Mesenchymal stem cell (in vitro differentiated cells and primary cell): ENCODE results near the gene GABRD.

Experiments used
- DNase-seq: peaks from one replicate; pipeline ENCODE4 v3.0.0-alpha.2; 2013
- H2AFZ ChIP-seq: one replicate; pipeline ENCODE4 v1.6.1; 2013; ENCODE audit warnings: low read depth, mild to moderate bottlenecking, control low read depth, inconsistent platforms, low read length, moderate library complexity
- H2AK5ac ChIP-seq: 2 replicates; pipeline ENCODE4 v1.6.1; 2013; ENCODE audit warnings: low read length, moderate library complexity, mild to moderate bottlenecking, inconsistent platforms; ENCODE audit not compliant: severe bottlenecking
- H2BK120ac ChIP-seq: one replicate; pipeline ENCODE4 v1.6.1; 2013; ENCODE audit warnings: low read depth, mild to moderate bottlenecking, inconsistent platforms, low read length, moderate library complexity
- H2BK12ac ChIP-seq, 2 experiments: one replicate each; pipeline ENCODE4 v1.6.1; 2013; ENCODE audit warnings: inconsistent platforms in 2 of 2, low read length in 2 of 2, mild to moderate bottlenecking in 2 of 2, moderate library complexity in 2 of 2, control low read depth in 1 of 2
- H2BK15ac ChIP-seq: one replicate; pipeline ENCODE4 v1.6.1; 2013; ENCODE audit warnings: mild to moderate bottlenecking, low read depth, inconsistent platforms; ENCODE audit not compliant: poor library complexity, severe bottlenecking
- H2BK5ac ChIP-seq: 2 replicates; pipeline ENCODE4 v1.6.1; 2013; ENCODE audit warnings: low read depth, mild to moderate bottlenecking, low read length, control low read depth, inconsistent platforms; ENCODE audit not compliant: poor library complexity, severe bottlenecking
- H3K14ac ChIP-seq, 2 experiments: one replicate each; pipeline ENCODE4 v1.6.1; 2013; ENCODE audit warnings: inconsistent platforms in 2 of 2, low read length in 2 of 2, control low read depth in 1 of 2, mild to moderate bottlenecking in 1 of 2, moderate library complexity in 1 of 2
- H3K18ac ChIP-seq, 2 experiments: one replicate each; pipeline ENCODE4 v1.6.1; 2013; ENCODE audit warnings: inconsistent platforms in 2 of 2, low read length in 2 of 2, control low read depth in 1 of 2, low read depth in 1 of 2, mild to moderate bottlenecking in 1 of 2
- H3K23ac ChIP-seq, 2 experiments: one replicate each; pipeline ENCODE4 v1.6.1; 2013; ENCODE audit warnings: inconsistent platforms in 2 of 2, low read length in 2 of 2, mild to moderate bottlenecking in 2 of 2, moderate library complexity in 2 of 2, control low read depth in 1 of 2
- H3K27ac ChIP-seq: 2 replicates; pipeline ENCODE4 v1.5.1; 2013; ENCODE audit warnings: mild to moderate bottlenecking, moderate library complexity, low read length, control low read depth, inconsistent platforms; ENCODE audit not compliant: poor library complexity, severe bottlenecking
- H3K27me3 ChIP-seq, 2 experiments: 2 replicates each; pipeline versions ENCODE4 v1.6.1 to v1.7.0; 2013; ENCODE audit warnings: low read length in 2 of 2, mild to moderate bottlenecking in 2 of 2, moderate library complexity in 2 of 2, control low read depth in 1 of 2, inconsistent platforms in 1 of 2; ENCODE audit not compliant: control insufficient read depth in 1 of 2, insufficient read depth in 1 of 2
- H3K36me3 ChIP-seq, 2 experiments: 2 replicates each; pipeline versions ENCODE4 v1.6.1 to v1.7.0; 2013; ENCODE audit warnings: low read length in 2 of 2, control low read depth in 1 of 2, inconsistent platforms in 1 of 2, low read depth in 1 of 2, mild to moderate bottlenecking in 1 of 2; ENCODE audit not compliant: insufficient read depth in 2 of 2, control insufficient read depth in 1 of 2
- H3K4ac ChIP-seq, 2 experiments: one replicate each; pipeline ENCODE4 v1.6.1; 2013; ENCODE audit warnings: inconsistent platforms in 2 of 2, low read length in 2 of 2, mild to moderate bottlenecking in 2 of 2, moderate library complexity in 2 of 2, control low read depth in 1 of 2, low read depth in 1 of 2
- H3K4me1 ChIP-seq: 2 replicates; pipeline ENCODE4 v1.6.1; 2013; ENCODE audit warnings: low read depth, low read length, control low read depth; ENCODE audit not compliant: control insufficient read depth, insufficient read depth
- H3K4me2 ChIP-seq: 2 replicates; pipeline ENCODE4 v1.6.1; 2013; ENCODE audit warnings: low read length, mild to moderate bottlenecking, inconsistent platforms; ENCODE audit not compliant: poor library complexity, severe bottlenecking
- H3K4me3 ChIP-seq, 2 experiments: 2 replicates each; pipeline versions ENCODE4 v1.5.1 to v1.7.0; 2013; ENCODE audit warnings: low read length in 2 of 2, mild to moderate bottlenecking in 2 of 2, control low read depth in 1 of 2, low read depth in 1 of 2; ENCODE audit not compliant: insufficient read depth in 1 of 2
- H3K79me1 ChIP-seq: replicated peaks from 2 replicates; pipeline ENCODE4 v1.6.1; 2013; ENCODE audit warnings: mild to moderate bottlenecking, control low read depth, low read length, inconsistent platforms; ENCODE audit not compliant: poor library complexity, severe bottlenecking
- H3K9ac ChIP-seq: 2 replicates; pipeline ENCODE4 v1.7.0; 2013; ENCODE audit warnings: mild to moderate bottlenecking, low read length, moderate library complexity
- H3K9me3 ChIP-seq: 2 replicates; pipeline ENCODE4 v1.7.0; 2013; ENCODE audit warnings: mild to moderate bottlenecking, low read length; ENCODE audit not compliant: control insufficient read depth
- H4K8ac ChIP-seq: one replicate; pipeline ENCODE4 v1.6.1; 2013; ENCODE audit warnings: inconsistent platforms, mild to moderate bottlenecking, low read length, moderate library complexity
- H4K91ac ChIP-seq: one replicate; pipeline ENCODE4 v1.6.1; 2013; ENCODE audit warnings: mild to moderate bottlenecking, low read length, inconsistent platforms
- WGBS: methylation state at CpG from one replicate; pipeline ENCODE4 v1.1.7; 2013; ENCODE audit warnings: mixed read lengths; 5-methylcytosine and 5-hydroxymethylcytosine counted together

Gene GABRD

GRCh38 chr1:2029561-2029960 is 10.4 kb downstream of the GABRD start:
- Histone ChIP-seq H2AK5ac (no peak overlapping the region), H2BK120ac (no peak overlapping the region), H3K4me3 (no peak overlapping the region), H3K27me3 (peaks cover 32 to 49% of the 10 kb centered on the region in 2 experiments), H3K4me2 (no peak overlapping the region), H3K9ac (no peak overlapping the region), H3K9me3 (no peaks in the 10 kb centered on the region), H4K91ac (no peak overlapping the region), H2BK15ac (no peak overlapping the region), H3K36me3 (no peaks in the 10 kb centered on the region), H3K4ac (no peak overlapping the region), H3K27ac (no peak overlapping the region), H3K23ac (no peak overlapping the region), H4K8ac (no peak overlapping the region), H3K79me1 (no peaks in the 10 kb centered on the region), H3K14ac (no peak overlapping the region), H3K4me1 (no peaks in the 10 kb centered on the region), H2AFZ (no peak overlapping the region), H3K18ac (no peak overlapping the region), H2BK12ac (no peak overlapping the region), H2BK5ac (no peak overlapping the region)
- no peak for DNase-seq
- WGBS = 89% methylated on average over 15 of the region's 15 CpGs

- H4K8ac ChIP-seq = no peak overlapping the region
- no peaks in the 10 kb centered on the region for H3K36me3 ChIP-seq
- H3K4me3 ChIP-seq = no peak overlapping the region
- no peak for DNase-seq
- H3K14ac ChIP-seq = no peak overlapping the region
- no peak overlapping the region for H2BK5ac ChIP-seq
- no peak overlapping the region for H2BK15ac ChIP-seq
- peaks cover 32 to 45% of the 10 kb centered on the region in 2 experiments for H3K27me3 ChIP-seq
- H3K27ac ChIP-seq = no peak overlapping the region
- no peaks in the 10 kb centered on the region for H3K9me3 ChIP-seq
- H4K91ac ChIP-seq = no peak overlapping the region
- H3K4ac ChIP-seq = no peak overlapping the region
- H2AFZ ChIP-seq = no peak overlapping the region
- no peaks in the 10 kb centered on the region for H3K4me1 ChIP-seq
- no peak overlapping the region for H2BK120ac ChIP-seq
- H3K79me1 ChIP-seq = no peaks in the 10 kb centered on the region
- WGBS = 91% methylated on average over 42 of the region's 42 CpGs
- no peak overlapping the region for H2BK12ac ChIP-seq
- H3K18ac ChIP-seq = no peak overlapping the region
- H3K9ac ChIP-seq = no peak overlapping the region
- H3K23ac ChIP-seq = peak overlapping the region in 1 of 2 experiments; percentile 88
- no peak overlapping the region for H3K4me2 ChIP-seq
- no peak overlapping the region for H2AK5ac ChIP-seq
Observed at GRCh38 chr1:2030076-2030871, 11.1 kb downstream of the GABRD start.

DNA sequence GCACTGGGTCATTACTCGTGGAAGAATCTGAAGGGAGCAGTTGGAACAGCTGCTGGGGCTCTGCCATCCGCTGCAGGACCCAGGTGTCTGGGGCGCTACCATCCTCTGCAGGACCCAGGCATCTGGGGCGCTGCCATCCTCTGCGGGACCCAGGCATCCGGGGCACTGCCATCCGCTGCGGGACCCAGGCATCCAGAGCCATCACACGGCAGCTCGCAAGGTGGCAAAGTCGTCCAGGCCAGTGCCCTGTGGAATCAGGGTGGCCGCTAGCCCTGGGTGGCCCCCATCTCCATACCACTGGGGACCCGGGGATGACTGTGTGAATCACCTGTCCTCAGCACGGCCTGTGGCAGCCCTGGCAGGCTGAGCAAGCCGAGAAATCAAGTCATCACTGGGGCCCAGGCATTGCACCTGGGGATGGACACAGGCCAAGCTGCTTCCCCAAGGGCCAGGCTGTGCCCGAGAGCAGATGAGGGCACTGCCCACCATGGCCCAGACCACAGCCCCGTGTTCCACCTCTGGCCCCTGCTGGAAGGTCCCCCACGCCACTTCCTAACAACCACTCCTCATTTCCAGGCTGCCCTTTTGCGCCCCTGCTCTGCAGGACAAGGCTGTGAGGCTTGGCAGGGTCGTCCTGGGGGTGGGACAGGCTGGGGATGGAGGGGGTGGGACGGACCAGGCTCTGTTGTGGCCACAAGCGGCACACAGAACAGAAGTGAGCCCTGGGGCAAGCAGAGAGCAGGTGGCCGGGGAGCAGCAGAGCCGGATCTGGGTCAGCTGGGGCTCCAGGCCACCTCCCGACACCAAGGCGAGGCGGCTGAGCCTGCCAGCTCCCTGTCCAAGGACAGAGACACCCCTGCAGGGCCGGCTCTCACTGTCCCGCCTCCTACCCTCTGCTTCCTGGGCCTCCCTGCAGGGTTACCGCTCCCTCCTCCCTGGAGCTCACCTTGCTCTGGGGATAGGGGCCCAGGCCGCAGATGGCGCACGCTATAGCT is 12.7 kb downstream of the GABRD start:
- no peak overlapping the region for H2AK5ac ChIP-seq
- no peak overlapping the region for H4K91ac ChIP-seq
- peaks cover 36% of the 10 kb centered on the region in 2 experiments for H3K27me3 ChIP-seq
- no peak overlapping the region for H2AFZ ChIP-seq
- H3K18ac ChIP-seq = no peak overlapping the region
- H3K27ac ChIP-seq = no peak overlapping the region
- no peak for DNase-seq
- no peak overlapping the region for H2BK5ac ChIP-seq
- H2BK15ac ChIP-seq = no peak overlapping the region
- no peaks in the 10 kb centered on the region for H3K9me3 ChIP-seq
- no peak overlapping the region for H3K14ac ChIP-seq
- no peak overlapping the region for H3K9ac ChIP-seq
- WGBS = 74% methylated on average over 30 of the region's 33 CpGs
- no peaks in the 10 kb centered on the region for H3K4me1 ChIP-seq
- H3K4me2 ChIP-seq = no peak overlapping the region
- no peak overlapping the region for H2BK120ac ChIP-seq
- no peak overlapping the region for H3K23ac ChIP-seq
- H2BK12ac ChIP-seq = no peak overlapping the region
- H3K4me3 ChIP-seq = no peak overlapping the region
- no peaks in the 10 kb centered on the region for H3K36me3 ChIP-seq
- H4K8ac ChIP-seq = no peak overlapping the region
- no peak overlapping the region for H3K4ac ChIP-seq
- H3K79me1 ChIP-seq = no peaks in the 10 kb centered on the region

DNA sequence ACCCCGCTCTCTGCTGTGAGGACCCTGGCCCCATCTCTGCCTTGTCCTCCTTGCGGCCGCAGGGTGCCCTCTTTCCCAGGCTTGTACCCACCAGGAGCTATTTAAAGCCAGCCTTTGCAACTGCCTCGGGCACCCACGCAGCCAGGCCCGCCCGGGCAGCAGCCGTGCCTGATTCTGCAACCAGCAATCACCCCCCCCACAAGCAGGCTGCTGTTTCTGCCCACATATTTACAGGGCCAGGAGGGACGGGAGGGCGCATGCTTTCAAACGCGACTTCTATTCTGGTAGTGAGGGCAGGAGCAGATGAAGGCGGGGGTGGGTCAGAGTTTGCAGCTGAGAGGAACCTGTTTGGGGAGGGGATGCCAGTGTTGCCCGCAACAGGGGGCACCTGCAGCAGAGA is 13.6 kb downstream of the GABRD start:
- H3K18ac ChIP-seq = no peak overlapping the region
- no peak overlapping the region for H4K8ac ChIP-seq
- H2AK5ac ChIP-seq = no peak overlapping the region
- no peak overlapping the region for H4K91ac ChIP-seq
- no peaks in the 10 kb centered on the region for H3K4me1 ChIP-seq
- H3K4ac ChIP-seq = no peak overlapping the region
- no peak overlapping the region for H2BK120ac ChIP-seq
- no peaks in the 10 kb centered on the region for H3K79me1 ChIP-seq
- DNase-seq = no peak
- no peak overlapping the region for H3K4me3 ChIP-seq
- no peak overlapping the region for H3K23ac ChIP-seq
- H3K14ac ChIP-seq = no peak overlapping the region
- H3K27me3 ChIP-seq = peaks cover 37 to 45% of the 10 kb centered on the region in 2 experiments
- H2AFZ ChIP-seq = no peak overlapping the region
- H2BK5ac ChIP-seq = no peak overlapping the region
- WGBS = 79% methylated on average over 11 of the region's 14 CpGs
- no peak overlapping the region for H3K4me2 ChIP-seq
- no peak overlapping the region for H2BK12ac ChIP-seq
- H3K9ac ChIP-seq = no peak overlapping the region
- H3K27ac ChIP-seq = no peak overlapping the region
- no peaks in the 10 kb centered on the region for H3K36me3 ChIP-seq
- no peaks in the 10 kb centered on the region for H3K9me3 ChIP-seq
- H2BK15ac ChIP-seq = no peak overlapping the region
